HepG2 (cell line): ENCODE measurements around the gene ABCF1. TPM values are rescaled to one million over a fixed set of nuclear protein-coding genes. Genes with fewer than 3 reads are reported as not detected.
A peak's percentile ranks its signal among the peaks of the same experiment; 100 is the strongest.

Source experiments
- AGO1 ChIP-seq: fragments of 200-400 bp; formaldehyde crosslinking; IDR thresholded peaks from 2 replicates; pipeline ENCODE4 v1.6.1; 2017; ENCODE audit warnings: mild to moderate bottlenecking, low read depth, low read length, moderate library complexity; ENCODE audit not compliant: poor library complexity, severe bottlenecking
- DR1 ChIP-seq: sonication (generic); formaldehyde crosslinking; IDR thresholded peaks from 2 replicates; pipeline ENCODE4 v1.8.0; 2021; ENCODE audit warnings: mild to moderate bottlenecking, missing genetic modification reagents, inconsistent platforms
- HOMEZ ChIP-seq: IDR thresholded peaks from 2 replicates; pipeline ENCODE4 v1.6.1; 2016; ENCODE audit warnings: low read depth
- ISL2 ChIP-seq: sonication (generic); formaldehyde crosslinking; IDR thresholded peaks from 2 replicates; pipeline ENCODE4 v1.5.0; 2020; ENCODE audit warnings: missing genetic modification reagents
- JUND ChIP-seq: sonication (generic); formaldehyde crosslinking; IDR thresholded peaks from 2 replicates; pipeline ENCODE4 v1.8.0; 2022; ENCODE audit warnings: mild to moderate bottlenecking, missing genetic modification reagents
- KDM1A ChIP-seq: IDR thresholded peaks from 2 replicates; pipeline ENCODE4 v1.6.1; 2016; ENCODE audit warnings: missing compliant biosample characterization
- KDM2A ChIP-seq: sonication (generic); formaldehyde crosslinking; IDR thresholded peaks from 2 replicates; pipeline ENCODE4 v1.4.0; 2020; ENCODE audit warnings: low read depth, missing genetic modification reagents, borderline replicate concordance
- KLF13 ChIP-seq: sonication (generic); formaldehyde crosslinking; IDR thresholded peaks from 2 replicates; pipeline ENCODE4 v1.4.0; 2020; ENCODE audit warnings: mild to moderate bottlenecking, missing genetic modification reagents
- KMT2B ChIP-seq: IDR thresholded peaks from 2 replicates; pipeline ENCODE4 v1.6.1; 2016; ENCODE audit warnings: missing genetic modification reagents, missing compliant biosample characterization
- MAZ ChIP-seq, 2 experiments: sonication (generic) in 1 of 2; formaldehyde crosslinking in 1 of 2; IDR thresholded peaks; 2 replicates each; pipeline versions ENCODE4 v1.5.0 to v1.6.1; 2012 to 2020; ENCODE audit warnings: low read depth in 2 of 2, mild to moderate bottlenecking in 2 of 2, borderline replicate concordance in 1 of 2, improper control_type of control experiment in 1 of 2, low read length in 1 of 2, missing genetic modification reagents in 1 of 2, moderate library complexity in 1 of 2
- NBN ChIP-seq: fragments of 450-650 bp; conservative IDR thresholded peaks from 2 replicates; pipeline ENCODE4 v1.6.1; 2017
- NR2F1 ChIP-seq, 2 experiments: fragments of 450-650 bp in 1 of 2; formaldehyde crosslinking in 1 of 2; IDR thresholded peaks; 2 replicates each; pipeline versions ENCODE4 v1.5.0 to v1.6.1; 2016 to 2020; ENCODE audit warnings: mild to moderate bottlenecking in 1 of 2, missing compliant biosample characterization in 1 of 2, missing genetic modification reagents in 1 of 2, moderate library complexity in 1 of 2
- NR2F6 ChIP-seq, 2 experiments: IDR thresholded peaks; 2 replicates each; pipeline ENCODE4 v1.6.1; 2016; ENCODE audit warnings: antibody characterized with exemption in 1 of 2, mild to moderate bottlenecking in 1 of 2
- POGZ ChIP-seq: sonication (generic); formaldehyde crosslinking; IDR thresholded peaks from 2 replicates; pipeline ENCODE4 v1.4.0; 2020; ENCODE audit warnings: mild to moderate bottlenecking, missing genetic modification reagents
- TP53 ChIP-seq: sonication (generic); formaldehyde crosslinking; conservative IDR thresholded peaks from 2 replicates; pipeline ENCODE4 v1.4.0; 2020; ENCODE audit warnings: missing genetic modification reagents
- ZBTB8A ChIP-seq: sonication (generic); formaldehyde crosslinking; IDR thresholded peaks from 2 replicates; pipeline ENCODE4 v1.4.0; 2020; ENCODE audit warnings: mild to moderate bottlenecking, low read depth, missing genetic modification reagents, borderline replicate concordance
- ZIK1 ChIP-seq: sonication (generic); formaldehyde crosslinking; IDR thresholded peaks from 2 replicates; pipeline ENCODE4 v1.5.0; 2020; ENCODE audit warnings: mild to moderate bottlenecking, low read depth, missing genetic modification reagents, borderline replicate concordance
- ZNF280B ChIP-seq: sonication (generic); formaldehyde crosslinking; IDR thresholded peaks from 2 replicates; pipeline ENCODE4 v1.5.0; 2020; ENCODE audit warnings: missing genetic modification reagents, mild to moderate bottlenecking, borderline replicate concordance
- ZNF547 ChIP-seq: sonication (generic); formaldehyde crosslinking; IDR thresholded peaks from 2 replicates; pipeline ENCODE4 v1.5.1; 2020; ENCODE audit warnings: mild to moderate bottlenecking, missing genetic modification reagents
- ZNF615 ChIP-seq: sonication (generic); formaldehyde crosslinking; IDR thresholded peaks from 2 replicates; pipeline ENCODE4 v1.5.0; 2020; ENCODE audit warnings: mild to moderate bottlenecking, missing genetic modification reagents, borderline replicate concordance
- ZNF678 ChIP-seq: sonication (generic); formaldehyde crosslinking; IDR thresholded peaks from 2 replicates; pipeline ENCODE4 v1.4.0; 2020; ENCODE audit warnings: mild to moderate bottlenecking, missing genetic modification reagents
- ZNF784 ChIP-seq: sonication (generic); formaldehyde crosslinking; IDR thresholded peaks from 2 replicates; pipeline ENCODE4 v1.5.1; 2020; ENCODE audit warnings: missing genetic modification reagents, mild to moderate bottlenecking, borderline replicate concordance
- ZSCAN20 ChIP-seq: sonication (generic); formaldehyde crosslinking; IDR thresholded peaks from 2 replicates; pipeline ENCODE4 v1.4.0; 2020; ENCODE audit warnings: missing genetic modification reagents, mild to moderate bottlenecking, borderline replicate concordance
- ZSCAN30 ChIP-seq: sonication (generic); formaldehyde crosslinking; IDR thresholded peaks from 2 replicates; pipeline ENCODE4 v1.5.0; 2020; ENCODE audit warnings: mild to moderate bottlenecking, missing genetic modification reagents
- polyA plus RNA-seq, 8 experiments: library from polyadenylated mRNA; depleted of rRNA in 3 of 8; stranded (reverse) in 7 of 8; unstranded in 1 of 8; fragments of >200 nt; fragmentation: Illumina TruSeq in 4 of 8; extraction: Trizol in 4 of 8; gene quantifications; 2 replicates each; pipeline versions ENCODE4 v1.2.1 to v1.2.3, GENCODE V29; 2011 to 2016; ENCODE audit warnings: low read depth in 4 of 8, missing spikeins in 1 of 8, mixed read lengths in 1 of 8; ENCODE audit not compliant: insufficient read depth in 1 of 8
- total RNA-seq, 5 experiments: library from RNA; depleted of rRNA; stranded (reverse); fragments of >200 nt; fragmentation: Illumina TruSeq; extraction: Trizol; gene quantifications; 2 replicates each; pipeline ENCODE4 v1.2.3, GENCODE V29; 2016; ENCODE audit warnings: low read depth in 1 of 5

ABCF1 gene
- total and polyA plus RNA-seq, 2 of the 13 experiments (the other 11 are each of a cell fraction or from before 2014, with no cell fraction given), result 25.4 to 98.9 TPM

- TF ChIP-seq DR1 (CRISPR knock-in tag) (peak; percentile 68), KMT2B (CRISPR knock-in tag) (peak; percentile 81), ZNF615 (no peak), ZNF678 (CRISPR knock-in tag) (no peak), ZNF784 (CRISPR knock-in tag) (0 out of 2 replicates have a peak, but pooled peaks have one; percentile 15), ZNF280B (CRISPR knock-in tag) (0 out of 2 replicates have a peak, but pooled peaks have one; percentile 84), ZBTB8A (no peak), POGZ (CRISPR knock-in tag) (peak; percentile 6; the same call in 1 of the 2 replicates), KDM1A (CRISPR knock-in tag) (no peak), AGO1 (no peak), TP53 (peak; percentile 88; the same call in 1 of the 2 replicates), JUND (CRISPR knock-in tag) (peak; percentile 81; the same call in 1 of the 2 replicates), NR2F6 (IDR thresholded peaks at IDR 0.05) (peak; percentile 33; the same call in 1 of the 2 replicates), NR2F6 (CRISPR knock-in tag; IDR thresholded peaks at IDR 0.05) (0 out of 2 replicates have a peak, but pooled peaks have one; percentile 8), ZSCAN20 (CRISPR knock-in tag) (no peak), ZNF547 (CRISPR knock-in tag) (0 out of 2 replicates have a peak, but pooled peaks have one; percentile 52), HOMEZ (CRISPR knock-in tag) (no peak; the same call in 1 of the 2 replicates), MAZ (IDR thresholded peaks at IDR 0.05; ENCODE audit: borderline replicate concordance, low read depth, low read length) (peak; percentile 75; the same call in 1 of the 2 replicates), MAZ (CRISPR knock-in tag; IDR thresholded peaks at IDR 0.05; ENCODE audit: low read depth) (no peak), NBN (no peak), NR2F1 (CRISPR knock-in tag; IDR thresholded peaks at IDR 0.05) (peak in 1 of 2 experiments; percentile 53; a peak in 2 of 4 replicates), ZSCAN30 (CRISPR knock-in tag) (no peak), ZIK1 (CRISPR knock-in tag) (no peak), KDM2A (CRISPR knock-in tag) (no peak; the same call in 1 of the 2 replicates), KLF13 (CRISPR knock-in tag) (no peak), ISL2 (CRISPR knock-in tag) (no peak; the same call in 1 of the 2 replicates)
These were observed 46.5 kb downstream of the ABCF1 start, which contains the start of gene MRPS18B (continued) for GRCh38 chr6:30617565-30618269.
